ENCODE data around the gene LY6G6D.

LY6G6D gene

DNA sequence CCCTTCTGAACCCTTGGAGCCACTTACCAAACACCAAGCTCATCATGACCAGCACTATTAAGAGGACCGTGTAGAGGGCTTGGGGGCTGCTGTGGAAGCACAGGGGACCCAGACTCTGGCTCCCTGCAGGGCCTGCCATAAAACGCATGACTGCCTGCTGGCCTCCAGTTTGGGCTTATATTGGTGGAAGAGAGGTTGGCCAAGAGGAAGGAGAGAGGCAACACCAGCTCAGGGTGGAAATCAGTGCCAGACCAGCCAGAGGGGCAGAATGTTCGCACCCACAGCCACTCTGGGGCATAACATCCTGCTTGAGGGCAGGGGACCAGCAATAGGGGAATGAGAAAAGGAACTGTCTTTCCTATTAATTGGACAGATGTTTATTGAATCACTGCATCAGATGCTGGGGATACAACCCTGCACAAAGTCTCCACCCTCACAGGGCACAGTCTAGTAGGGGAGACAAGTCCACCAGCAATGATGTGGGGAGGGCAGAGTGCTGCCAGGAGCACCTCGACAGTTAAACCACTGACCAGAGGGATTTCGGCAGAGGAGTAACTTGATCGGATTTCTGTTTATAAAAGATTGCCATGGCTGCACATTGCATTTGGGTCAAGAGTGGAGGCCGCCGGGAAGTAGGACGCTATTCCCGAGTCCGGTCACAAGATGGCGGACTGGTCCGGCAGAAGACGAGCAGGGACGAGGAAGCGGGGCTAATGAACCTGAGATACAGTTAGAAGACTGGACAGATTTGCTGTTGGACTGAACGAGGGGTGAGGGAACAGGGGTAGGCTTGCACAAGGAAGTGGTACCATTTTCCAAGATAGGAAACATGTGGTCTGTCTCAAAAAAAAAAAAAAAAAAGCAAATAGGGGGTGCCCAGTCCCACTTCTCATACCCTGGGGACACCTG is 34.7 kb upstream of the LY6G6D start, which contains the start of gene LY6G5C:
Gene LY6G5C, minus strand, starts transcription at position 842 of the 909 bp plus-strand sequence. Its CDS starts 694 bp downstream, at position 148.
- peaks cover 35 to 64% (median 57%) of the 10 kb centered on the region in 10 experiments for H3K4me1 ChIP-seq
- peaks cover 19 to 29% (median 24%) of the 10 kb centered on the region in 11 experiments for H3K36me3 ChIP-seq
- no peak for TF ChIP-seq Cebpa-rat (IDR thresholded peaks at IDR 0.05)
- H3K27ac ChIP-seq, result peak within 1 kb of the TSS; percentile 47 to 79 (median 70); a peak in 21 of 22 replicates
- H3K4me2 ChIP-seq, result peak within 1 kb of the TSS; percentile 90 to 99 (median 96)
- H3K9ac ChIP-seq, result peak within 1 kb of the TSS; percentile 58 to 81 (median 74)
- H4K20me1 ChIP-seq, result peaks cover 0 to 37% (median 0%) of the 10 kb centered on the region in 11 experiments; a peak in 6 of 22 replicates
- no peaks in the 10 kb centered on the region for H3K27me3 ChIP-seq
- peak within 1 kb of the TSS; percentile 39 to 70 (median 58) for H3K4me3 ChIP-seq
- no peaks in the 10 kb centered on the region for H3K9me3 ChIP-seq (replicated peaks in 1 of 11)

DNA sequence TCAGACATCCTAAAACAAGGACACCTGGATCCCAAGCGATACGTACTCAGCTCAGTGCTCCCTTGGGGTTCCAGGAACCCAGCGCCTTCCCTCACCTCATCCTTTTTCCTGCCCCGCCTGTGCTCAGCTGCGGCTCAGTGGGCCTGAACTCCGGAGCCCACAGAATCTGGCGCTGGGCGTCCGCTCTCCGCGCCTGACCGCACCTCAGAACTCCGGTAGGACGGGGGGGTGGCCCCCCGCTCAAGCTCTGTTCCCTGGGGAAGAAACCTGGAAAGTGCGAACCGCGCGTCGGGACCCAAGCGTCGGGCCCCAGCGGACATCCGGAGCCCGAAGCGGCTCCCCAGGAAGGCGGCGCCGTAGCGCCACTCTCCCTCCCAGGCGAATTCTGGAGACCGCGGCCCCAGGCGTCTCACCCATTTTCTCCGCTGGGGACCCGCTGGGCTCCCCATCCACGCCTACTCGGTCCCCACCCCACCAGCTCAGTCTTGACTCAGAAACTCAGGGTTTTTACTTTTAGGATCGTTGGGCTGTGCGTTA is 33.9 kb upstream of the LY6G6D start:
- H3K4me2 ChIP-seq, result peak overlapping the region; percentile 90 to 99 (median 96)
- H3K36me3 ChIP-seq, result peaks cover 24 to 36% (median 31%) of the 10 kb centered on the region in 11 experiments
- TF ChIP-seq Cebpa-rat (IDR thresholded peaks at IDR 0.05), result no peak
- peak overlapping the region; percentile 58 to 81 (median 74) for H3K9ac ChIP-seq
- no peaks in the 10 kb centered on the region for H3K27me3 ChIP-seq
- peak overlapping the region; percentile 47 to 79 (median 70); a peak in 21 of 22 replicates for H3K27ac ChIP-seq
- peaks cover 0 to 34% (median 0%) of the 10 kb centered on the region in 11 experiments; a peak in 3 of 22 replicates for H4K20me1 ChIP-seq
- H3K9me3 ChIP-seq (replicated peaks in 1 of 11), result no peaks in the 10 kb centered on the region
- peak overlapping the region; percentile 39 to 70 (median 58) for H3K4me3 ChIP-seq
- H3K4me1 ChIP-seq, result peaks cover 28 to 60% (median 53%) of the 10 kb centered on the region in 10 experiments

DNA sequence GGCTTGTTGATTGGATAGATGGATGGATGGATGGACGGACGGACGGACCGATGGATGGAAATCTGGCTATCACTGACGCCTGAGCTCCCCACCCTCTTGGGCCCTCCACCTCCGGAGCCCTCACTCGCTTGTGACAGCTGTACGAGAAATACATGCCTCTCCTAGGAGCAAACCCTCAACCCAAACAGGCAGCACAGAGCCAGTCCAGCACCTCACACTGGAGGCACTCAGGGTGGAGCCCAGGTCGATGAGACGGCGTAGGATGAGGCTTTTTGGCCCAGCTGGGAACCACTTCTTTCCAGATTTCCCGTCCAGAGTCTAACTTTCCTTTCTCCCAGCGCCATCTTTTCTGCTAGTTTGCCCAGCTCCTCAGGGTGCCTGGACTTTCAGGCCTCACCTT is 31.6 kb upstream of the LY6G6D start:
- TF ChIP-seq Cebpa-rat (IDR thresholded peaks at IDR 0.05), result no peak
- Histone ChIP-seq H3K36me3 (peaks cover 48 to 60% (median 55%) of the 10 kb centered on the region in 11 experiments), H3K27me3 (no peaks in the 10 kb centered on the region), H3K4me3 (no peak overlapping the region), H4K20me1 (peaks cover 0 to 22% (median 0%) of the 10 kb centered on the region in 11 experiments; a peak in 4 of 22 replicates), H3K4me2 (no peak overlapping the region), H3K27ac (no peak overlapping the region), H3K9ac (no peak overlapping the region), H3K9me3 (replicated peaks in 1 of 11) (no peaks in the 10 kb centered on the region), H3K4me1 (peaks cover 21 to 43% (median 38%) of the 10 kb centered on the region in 10 experiments)

DNA sequence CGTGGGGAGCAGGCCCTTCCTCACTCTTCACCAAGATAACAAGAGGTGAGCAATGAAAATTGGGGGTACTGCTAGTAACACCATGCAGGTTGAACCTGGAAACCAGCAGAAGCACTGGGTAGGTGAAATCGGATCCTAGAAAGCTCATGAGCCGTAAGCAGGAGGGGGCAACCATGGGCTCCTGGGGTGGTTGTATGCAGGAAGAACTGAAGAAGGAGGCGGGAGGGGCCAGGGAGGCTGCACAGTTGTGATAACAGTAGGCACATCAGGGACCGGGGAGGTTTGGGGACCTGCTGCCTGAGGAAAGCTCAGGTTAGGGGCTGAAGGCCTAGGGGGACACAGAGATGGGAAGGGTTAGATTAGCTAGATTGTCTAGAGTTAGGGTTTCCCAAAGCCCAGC is 28.7 kb upstream of the LY6G6D start:
- Histone ChIP-seq H3K27ac (no peak overlapping the region), H3K9me3 (replicated peaks in 1 of 11) (no peaks in the 10 kb centered on the region), H3K4me2 (no peak overlapping the region), H3K4me3 (no peak overlapping the region), H4K20me1 (peaks cover 0 to 34% (median 0%) of the 10 kb centered on the region in 11 experiments; a peak in 7 of 22 replicates), H3K9ac (no peak overlapping the region; a peak in 1 of 22 replicates), H3K27me3 (no peaks in the 10 kb centered on the region), H3K4me1 (peaks cover 9 to 33% (median 23%) of the 10 kb centered on the region in 10 experiments), H3K36me3 (peaks cover 77 to 89% (median 84%) of the 10 kb centered on the region in 11 experiments)
- TF ChIP-seq Cebpa-rat (IDR thresholded peaks at IDR 0.05), result no peak

DNA sequence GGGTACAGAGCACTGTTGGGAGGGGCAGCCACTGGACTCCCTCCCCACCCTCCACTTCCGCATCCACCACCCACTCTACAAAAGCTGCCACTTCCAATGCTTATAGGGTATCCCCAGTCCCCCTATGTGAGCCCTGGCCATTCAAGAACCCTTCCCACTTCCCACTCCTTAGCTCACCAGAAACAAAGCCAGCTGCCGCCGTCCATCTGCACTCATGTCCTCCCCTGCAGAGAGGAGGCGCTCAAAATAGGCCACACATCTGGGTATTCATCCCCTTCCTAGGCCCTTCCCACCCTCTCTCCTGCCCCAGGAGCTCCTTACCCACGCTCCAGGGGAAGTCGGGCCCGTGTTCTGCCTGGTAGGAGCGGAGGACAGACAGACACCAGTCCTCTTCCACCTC is 27.8 kb upstream of the LY6G6D start:
- no peaks in the 10 kb centered on the region for H3K27me3 ChIP-seq
- H3K4me3 ChIP-seq, result no peak overlapping the region
- no peak for TF ChIP-seq Cebpa-rat (IDR thresholded peaks at IDR 0.05)
- no peak overlapping the region for H3K27ac ChIP-seq
- no peaks in the 10 kb centered on the region for H3K9me3 ChIP-seq (replicated peaks in 1 of 11)
- peak overlapping the region in 1 of 11 experiments; percentile 9; a peak in 1 of 22 replicates for H3K9ac ChIP-seq
- H3K36me3 ChIP-seq, result peaks cover 84 to 95% (median 91%) of the 10 kb centered on the region in 11 experiments
- H3K4me1 ChIP-seq, result peaks cover under 1 to 24% (median 15%) of the 10 kb centered on the region in 10 experiments; a peak in 18 of 20 replicates
- H4K20me1 ChIP-seq, result peaks cover 0 to 34% (median 0%) of the 10 kb centered on the region in 11 experiments; a peak in 6 of 22 replicates
- no peak overlapping the region for H3K4me2 ChIP-seq

DNA sequence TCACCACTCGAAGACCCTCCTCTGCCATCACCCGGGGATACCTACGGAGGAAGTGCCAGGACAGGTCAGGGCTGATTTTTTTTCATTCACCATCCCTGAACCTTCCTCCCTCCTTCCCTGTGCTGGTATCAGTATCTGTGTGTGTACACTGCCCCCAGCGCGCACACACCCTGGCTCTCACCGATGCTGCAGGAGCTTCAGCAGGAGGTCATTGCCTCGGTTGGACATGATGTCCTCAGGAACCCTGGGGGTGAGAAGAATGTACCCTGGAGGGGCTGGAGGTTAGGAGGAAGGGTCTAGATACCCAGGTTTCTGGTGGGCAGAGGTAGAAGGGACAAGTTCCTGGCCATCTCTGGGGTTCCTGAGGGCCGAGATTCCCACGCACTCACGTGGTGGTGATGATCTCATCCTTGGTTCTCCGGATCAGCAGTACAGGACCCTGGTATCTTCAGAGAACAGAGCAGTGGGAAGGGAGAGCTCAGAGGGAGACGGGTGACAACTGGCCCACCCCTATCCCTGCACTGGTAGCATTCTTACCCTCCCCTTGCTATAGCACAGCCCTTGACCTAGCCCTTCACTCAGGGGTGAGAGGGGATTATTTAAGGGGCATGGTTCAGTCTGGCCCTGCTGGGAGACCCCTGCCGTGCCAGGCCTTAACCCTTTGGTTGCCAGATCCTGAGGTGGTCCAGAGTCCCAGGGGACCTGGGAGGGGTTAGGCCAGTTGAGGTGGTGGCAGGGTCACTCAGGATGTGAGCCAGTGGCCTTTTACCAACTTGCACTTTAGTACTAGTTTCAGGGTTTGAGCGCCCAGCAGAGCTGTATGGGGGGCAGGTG is 27.1 kb upstream of the LY6G6D start:
- Histone ChIP-seq H3K4me2 (no peak overlapping the region), H3K4me3 (no peak overlapping the region), H3K27ac (no peak overlapping the region), H3K9ac (no peak overlapping the region), H3K27me3 (no peaks in the 10 kb centered on the region), H3K4me1 (peaks cover 0 to 24% (median 12%) of the 10 kb centered on the region in 10 experiments; a peak in 12 of 20 replicates), H4K20me1 (peaks cover 0 to 34% (median 1%) of the 10 kb centered on the region in 11 experiments; a peak in 6 of 22 replicates), H3K9me3 (replicated peaks in 1 of 11) (no peaks in the 10 kb centered on the region), H3K36me3 (peaks cover 89 to 99% (median 94%) of the 10 kb centered on the region in 11 experiments)
- TF ChIP-seq Cebpa-rat (IDR thresholded peaks at IDR 0.05), result no peak

DNA sequence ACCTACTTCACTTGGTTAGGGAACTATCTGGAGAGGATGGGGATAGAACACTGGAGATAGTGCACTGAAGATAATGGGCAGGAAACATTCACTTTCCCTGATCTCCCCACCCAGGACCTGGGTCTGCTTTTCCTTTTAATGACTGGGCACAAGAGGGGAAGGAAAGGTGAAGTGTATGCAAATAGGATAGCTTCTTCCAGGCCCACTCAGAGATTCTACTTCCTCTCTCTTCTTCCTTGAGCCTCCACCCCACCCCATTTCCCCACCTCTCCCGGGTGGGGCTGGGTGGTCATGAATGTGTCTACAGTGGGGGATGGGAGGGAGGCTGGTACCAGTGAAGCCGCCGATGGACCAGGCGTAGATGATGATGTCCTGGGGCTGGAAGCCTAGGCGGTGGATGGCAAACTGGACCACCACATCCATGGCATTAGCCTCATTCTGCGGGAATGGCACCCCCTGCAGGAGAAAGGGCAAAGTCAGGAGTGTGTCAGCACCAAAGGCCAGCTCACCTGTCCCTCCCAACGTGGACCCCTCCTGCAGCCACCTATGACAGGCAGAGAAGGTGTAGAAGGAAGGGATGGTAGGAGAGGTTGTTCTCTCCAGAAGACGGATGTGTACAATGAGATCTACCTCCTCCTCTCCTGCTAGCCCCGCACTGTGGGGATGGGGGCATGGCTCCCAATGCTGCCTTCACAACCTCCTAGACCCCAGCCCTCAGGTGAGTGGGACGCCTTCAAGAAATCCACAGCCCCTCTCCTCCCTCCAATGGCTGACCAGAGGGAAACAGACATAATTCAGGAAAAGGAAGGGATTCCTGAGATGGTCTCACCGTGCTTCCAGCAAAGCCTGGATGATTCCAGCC is 25.7 kb upstream of the LY6G6D start:
- H3K4me3 ChIP-seq, result no peak overlapping the region
- H4K20me1 ChIP-seq, result peaks cover 0 to 34% (median 3%) of the 10 kb centered on the region in 11 experiments; a peak in 6 of 22 replicates
- TF ChIP-seq Cebpa-rat (IDR thresholded peaks at IDR 0.05), result no peak
- peaks cover 93 to 99% (median 95%) of the 10 kb centered on the region in 11 experiments for H3K36me3 ChIP-seq
- H3K27ac ChIP-seq, result no peak overlapping the region
- peak overlapping the region in 2 of 11 experiments; percentile 43 to 46; a peak in 1 of 22 replicates for H3K9ac ChIP-seq
- peaks cover 0 to 24% (median 12%) of the 10 kb centered on the region in 10 experiments; a peak in 12 of 20 replicates for H3K4me1 ChIP-seq
- peak overlapping the region in 6 of 11 experiments; percentile 19 to 57 (median 49); a peak in 11 of 22 replicates for H3K4me2 ChIP-seq
- H3K27me3 ChIP-seq, result no peaks in the 10 kb centered on the region
- no peaks in the 10 kb centered on the region for H3K9me3 ChIP-seq (replicated peaks in 1 of 11)
